OCI-LY7 (cell line): ENCODE measurements around the gene SYT2. TPM values are rescaled to one million over a fixed set of nuclear protein-coding genes. Genes with fewer than 3 reads are reported as not detected.
"Not testable (repeated sequence)": the region's sequence is repeated elsewhere in the genome, so short reads cannot be mapped to it uniquely, and the experiment has no call there.

Source experiments
- BruUV-seq: library from RNA; stranded (reverse); fragments of 400-500 nt; replicated peaks from 2 replicates; lab custom pipeline; 2021; lab: Mats Ljungman, UMichigan
- CTCF ChIA-PET: fragments of 300-600 bp; sonication (Branson Sonifier 250); formaldehyde crosslinking; loops from one replicate; lab custom pipeline; 2022; ENCODE audit warnings: antibody characterized with exemption; ENCODE audit not compliant: unreplicated experiment; lab: Charles Lee
- POLR2A ChIA-PET: fragments of 300-600 bp; sonication (Branson Sonifier 250); formaldehyde crosslinking; loops from one replicate; lab custom pipeline; 2022; ENCODE audit warnings: antibody characterized with exemption; lab: Charles Lee
- DNase-seq: peaks from one replicate; pipeline ENCODE4 v3.0.0-alpha.2; 2015; ENCODE audit warnings: low spot score
- H2AFZ ChIP-seq: fragments of 200-600 bp; sonication (generic), shearing (Covaris generic); 2 replicates; pipeline ENCODE4 v1.6.1; 2014; ENCODE audit warnings: mild to moderate bottlenecking, antibody characterized with exemption, low read length, moderate library complexity
- H3K27ac ChIP-seq: fragments of 200-600 bp; sonication (generic); 2 replicates; pipeline ENCODE4 v1.5.1; 2014; ENCODE audit warnings: mixed run types, low read depth, mild to moderate bottlenecking, moderate library complexity, low read length, inconsistent platforms; ENCODE audit not compliant: poor library complexity, severe bottlenecking
- H3K36me3 ChIP-seq: fragments of 200-600 bp; sonication (generic); 2 replicates; pipeline ENCODE4 v1.6.1; 2014; ENCODE audit warnings: mild to moderate bottlenecking, antibody characterized with exemption, low read length, moderate library complexity, mixed read lengths; ENCODE audit not compliant: insufficient read depth
- H3K4me1 ChIP-seq: fragments of 200-600 bp; sonication (generic); 2 replicates; pipeline ENCODE4 v1.5.1; 2014; ENCODE audit warnings: mild to moderate bottlenecking, low read length; ENCODE audit not compliant: insufficient read depth, poor library complexity, severe bottlenecking
- H3K4me2 ChIP-seq: fragments of 200-600 bp; sonication (generic); 2 replicates; pipeline ENCODE4 v1.6.1; 2014; ENCODE audit warnings: mild to moderate bottlenecking, low read length
- H3K4me3 ChIP-seq: fragments of 200-600 bp; sonication (generic); 2 replicates; pipeline ENCODE4 v1.5.1; 2014; ENCODE audit warnings: mild to moderate bottlenecking, low read depth, low read length; ENCODE audit not compliant: poor library complexity, severe bottlenecking
- H3K79me2 ChIP-seq: fragments of 200-600 bp; sonication (generic); 2 replicates; pipeline ENCODE4 v1.6.1; 2016; ENCODE audit warnings: low read depth, mild to moderate bottlenecking, low read length, moderate library complexity, mixed read lengths; ENCODE audit not compliant: insufficient read depth
- H3K9me2 ChIP-seq: fragments of 200-600 bp; sonication (generic); 2 replicates; pipeline ENCODE4 v1.6.1; 2016; ENCODE audit warnings: mild to moderate bottlenecking, low read length, mixed read lengths; ENCODE audit not compliant: insufficient read depth
- H3K9me3 ChIP-seq: fragments of 200-600 bp; sonication (generic); 2 replicates; pipeline ENCODE4 v1.6.1; 2014; ENCODE audit warnings: mild to moderate bottlenecking, mixed run types, low read length, mixed read lengths
- H4K20me1 ChIP-seq: fragments of 200-600 bp; sonication (generic); 2 replicates; pipeline ENCODE4 v1.6.1; 2014; ENCODE audit warnings: mild to moderate bottlenecking, antibody characterized with exemption, low read length, moderate library complexity, mixed read lengths; ENCODE audit not compliant: insufficient read depth
- CTCF ChIP-seq: fragments of 200-600 bp; sonication (generic); conservative IDR thresholded peaks from 2 replicates; pipeline ENCODE4 v1.5.1; 2014; ENCODE audit warnings: mild to moderate bottlenecking, antibody characterized with exemption, low read length, moderate library complexity, mixed read lengths
- EZH2phosphoT487 ChIP-seq: fragments of 200-600 bp; sonication (generic); IDR thresholded peaks from 2 replicates; pipeline ENCODE4 v1.6.1; 2018; ENCODE audit warnings: low read depth, borderline replicate concordance, mild to moderate bottlenecking, mixed run types, antibody characterized with exemption, low read length, moderate library complexity, mixed read lengths
- intact Hi-C: fragments of 100-400 bp; cut with micrococcal nuclease; formaldehyde crosslinking; loops from one replicate; pipeline ENCODE4 v1.10.0; 2022; ENCODE audit not compliant: unreplicated experiment
- total RNA-seq, 2 experiments: library from RNA; depleted of rRNA in 1 of 2; stranded (reverse); fragments of >200 nt in 1 of 2; shearing (Covaris generic) in 1 of 2; gene quantifications; 2 replicates each; pipeline ENCODE4 v1.2.3, GENCODE V29; 2014 to 2022

The SYT2 gene
- total RNA-seq, 2 experiments from 2014 or later, result not detected

DNA sequence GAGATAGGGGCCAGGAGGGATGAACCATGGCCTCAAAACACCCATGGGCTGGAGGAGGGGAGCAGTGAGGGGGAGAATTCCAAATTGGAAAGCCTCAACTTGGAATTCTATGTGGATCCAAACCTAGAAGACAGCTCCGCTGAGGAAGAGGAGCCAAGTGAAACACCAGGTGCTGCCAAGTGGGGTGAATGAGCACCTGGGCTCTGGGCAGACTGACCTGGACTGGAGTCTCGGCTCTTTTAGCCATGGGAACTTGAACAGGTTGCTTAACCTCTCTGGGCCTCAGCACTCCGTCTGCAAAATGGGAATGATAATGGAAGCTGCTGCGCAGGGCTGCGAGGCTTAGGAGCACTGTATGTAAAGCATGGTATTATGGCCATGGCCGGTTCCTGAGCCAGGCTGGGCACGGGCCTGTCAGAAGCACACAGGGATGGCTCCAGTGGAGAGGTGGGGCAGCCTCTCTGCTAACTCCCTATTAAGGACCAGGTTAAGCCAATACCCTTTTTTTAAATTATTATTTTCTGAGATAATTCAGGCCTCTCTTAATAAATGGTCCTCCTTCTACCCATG, 81.5 kb downstream of the SYT2 start:
- Histone ChIP-seq H3K79me2 (no peaks in the 10 kb centered on the region), H3K4me2 (no peak overlapping the region)
- POLR2A ChIA-PET, result no interaction called here

DNA sequence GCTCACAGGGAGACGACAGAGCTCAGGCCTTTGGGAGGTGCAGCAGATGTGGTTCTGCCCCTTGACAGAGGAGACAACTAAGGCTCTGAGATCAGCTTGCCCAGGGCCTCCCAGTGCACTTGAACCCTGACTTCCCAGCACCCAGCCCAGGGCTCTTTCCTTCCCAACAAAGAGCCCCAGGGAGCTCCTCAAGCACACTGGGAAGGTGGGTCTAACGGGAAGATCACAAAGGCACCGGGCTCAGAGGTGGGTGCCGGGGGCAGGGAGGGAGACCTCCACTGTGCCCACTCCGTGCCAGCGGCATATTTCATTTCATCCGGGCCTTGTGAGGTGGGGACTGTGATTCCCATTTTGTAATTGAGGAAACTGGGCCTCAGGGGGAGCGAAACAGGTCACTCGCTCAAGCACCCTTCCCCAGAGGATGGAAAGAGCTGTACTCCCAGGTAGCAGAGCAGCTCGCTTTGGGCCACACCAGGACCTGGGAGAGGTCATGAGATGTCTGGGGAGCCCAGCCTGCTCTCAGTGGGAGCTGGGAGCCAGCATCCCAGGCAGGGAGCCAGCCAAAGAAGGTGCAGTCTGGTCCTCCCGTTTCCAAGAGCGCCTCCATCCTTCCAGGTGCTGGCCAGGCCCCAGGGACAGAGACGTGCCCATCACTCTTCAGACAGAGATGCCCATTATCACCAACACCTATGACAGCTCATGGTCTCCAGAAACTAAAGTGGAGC, 82.3 kb downstream of the SYT2 start:
- Histone ChIP-seq H3K4me3 (no peak overlapping the region), H4K20me1 (no peaks in the 10 kb centered on the region), H3K36me3 (no peaks in the 10 kb centered on the region), H3K4me1 (peaks cover 27% of the 10 kb centered on the region), H3K4me2 (no peak overlapping the region), H3K27ac (no peak overlapping the region), H3K9me3 (no peaks in the 10 kb centered on the region), H3K9me2 (no peaks in the 10 kb centered on the region), H3K79me2 (no peaks in the 10 kb centered on the region), H2AFZ (no peak overlapping the region)
- TF ChIP-seq CTCF (no peak), EZH2phosphoT487 (no peak)
- BruUV-seq, result no TSS peak
- CTCF ChIA-PET, result no interaction called here
- intact Hi-C loops, result no loop called here
- DNase-seq, result no peak
- POLR2A ChIA-PET, result no interaction called here

More for the DNA sequence above, 81.5 kb downstream of the SYT2 start:
- Histone ChIP-seq H3K4me1 (peaks cover 27% of the 10 kb centered on the region), H3K4me3 (no peak overlapping the region), H4K20me1 (no peaks in the 10 kb centered on the region), H3K9me2 (no peaks in the 10 kb centered on the region), H2AFZ (no peak overlapping the region), H3K36me3 (no peaks in the 10 kb centered on the region), H3K9me3 (no peaks in the 10 kb centered on the region), H3K27ac (no peak overlapping the region)
- TF ChIP-seq CTCF, result no peak
- TF ChIP-seq EZH2phosphoT487, result no peak
- no peak for DNase-seq
- CTCF ChIA-PET, result no interaction called here
- BruUV-seq, result no TSS peak
- intact Hi-C loops, result no loop called here

DNA sequence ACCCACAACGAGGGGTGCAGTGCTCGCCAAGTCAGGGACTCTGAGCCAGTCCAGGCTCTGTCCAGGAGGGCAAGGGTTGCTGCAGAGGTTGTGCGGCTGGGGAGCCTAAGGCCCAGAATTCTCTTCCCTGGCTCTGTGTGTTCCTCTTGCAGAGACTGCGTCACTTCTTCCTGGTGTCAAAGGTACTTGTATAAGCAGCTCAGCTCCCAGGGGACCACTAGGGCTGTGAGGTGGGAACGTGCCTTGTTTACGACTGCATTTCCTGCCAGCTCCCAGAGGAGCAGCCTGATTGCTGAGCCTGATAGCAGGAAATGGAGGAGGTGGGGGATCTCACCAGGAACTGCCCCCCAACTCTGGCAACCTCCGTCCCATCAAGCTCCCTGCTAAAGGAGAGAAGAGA, 83.2 kb downstream of the SYT2 start:
- DNase-seq, result peak; percentile 64
- H4K20me1 ChIP-seq, H3K79me2 ChIP-seq, intact Hi-C loops, H3K9me2 ChIP-seq, H3K4me3 ChIP-seq, H3K9me3 ChIP-seq, BruUV-seq, H2AFZ ChIP-seq, H3K36me3 ChIP-seq, H3K27ac ChIP-seq, H3K4me2 ChIP-seq: not testable (repeated sequence)
- H3K4me1 ChIP-seq, result peaks cover 27% of the 10 kb centered on the region
- ChIA-PET CTCF (interaction anchor here (0.6 kb wide), 1 partner anchor 567 kb away, joined by 3 read pairs; no protein-coding TSS in a partner anchor), POLR2A (interaction anchor here (0.7 kb wide), 1 partner anchor 10 kb away, joined by 3 read pairs; no protein-coding TSS in a partner anchor)
